ENCODE data around the gene AIF1L.
A peak's percentile ranks its signal among the peaks of the same experiment; 100 is the strongest.

The AIF1L gene

DNA sequence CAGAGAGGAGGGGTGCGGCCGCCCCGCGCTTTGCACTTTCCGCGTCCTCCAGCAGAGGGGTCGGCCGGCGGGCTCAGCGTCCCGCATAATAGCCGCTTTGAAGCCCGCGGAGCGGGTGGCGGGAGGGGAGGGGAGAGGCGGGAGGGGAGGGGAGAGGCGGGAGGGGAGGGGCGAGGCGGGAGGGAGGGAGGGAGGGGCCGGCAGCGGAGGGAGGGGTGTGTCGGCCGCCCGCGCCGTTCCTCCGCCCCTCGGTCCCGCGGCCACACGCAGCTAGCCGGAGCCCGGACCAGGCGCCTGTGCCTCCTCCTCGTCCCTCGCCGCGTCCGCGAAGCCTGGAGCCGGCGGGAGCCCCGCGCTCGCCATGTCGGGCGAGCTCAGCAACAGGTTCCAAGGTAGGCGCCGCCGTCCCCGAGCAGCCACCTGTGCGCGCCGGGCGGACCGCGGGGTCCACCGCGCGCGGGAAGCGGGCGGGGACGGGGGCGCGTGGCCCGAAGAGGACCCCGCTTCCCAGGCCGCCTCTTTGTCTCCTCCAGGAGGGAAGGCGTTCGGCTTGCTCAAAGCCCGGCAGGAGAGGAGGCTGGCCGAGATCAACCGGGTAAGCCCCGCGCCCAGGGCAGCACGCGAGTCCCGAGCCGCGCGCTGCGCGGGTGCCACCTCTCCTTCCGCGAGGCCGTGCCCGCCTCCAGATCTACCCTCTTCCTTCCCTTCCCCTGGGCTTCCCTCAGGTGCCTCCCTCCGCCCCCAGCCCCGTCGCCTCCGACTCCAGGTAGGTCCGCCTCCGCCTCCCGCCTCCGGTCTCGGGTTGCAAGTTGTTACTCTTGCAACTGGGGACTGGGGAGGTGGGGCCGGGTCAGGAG lies at the start of gene AIF1L:
Gene AIF1L (plus strand): TSS at position 263 of the 857 bp plus-strand sequence. CDS start 99 bp downstream, at position 362.
- peak; percentile 65 for DNase-seq

DNA sequence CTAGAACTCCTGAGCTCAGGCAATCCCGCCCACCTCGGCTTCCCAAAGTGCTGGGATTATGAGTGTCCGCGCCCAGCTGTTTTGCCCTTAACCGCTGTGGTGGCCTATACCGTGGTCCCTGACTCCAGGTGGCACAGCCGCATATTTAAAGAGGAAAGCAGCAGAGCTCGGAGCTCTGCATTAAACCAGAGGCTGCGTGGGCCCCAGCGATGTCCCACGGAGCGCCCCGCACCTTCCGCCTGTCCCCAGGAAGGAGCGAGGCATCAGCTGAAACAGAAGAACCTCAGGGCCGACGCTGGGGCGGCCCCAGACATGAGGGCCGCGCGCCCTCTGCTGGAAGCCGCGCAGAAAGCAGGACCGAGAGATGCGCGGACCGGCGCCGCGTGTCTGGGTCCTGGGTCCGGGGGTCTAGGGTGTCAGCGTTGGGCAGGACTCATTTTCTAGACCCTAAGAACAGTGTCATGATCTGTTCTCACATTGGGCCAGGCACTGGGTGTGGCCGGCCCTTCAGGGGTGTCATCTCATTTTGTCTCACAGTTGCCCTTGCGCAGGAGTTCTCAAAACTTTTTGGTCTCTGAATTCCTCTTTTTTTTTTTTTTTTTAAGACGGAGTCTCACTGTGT lies 49.6 kb upstream of the AIF1L start:
- DNase-seq: peak; percentile 32

DNA sequence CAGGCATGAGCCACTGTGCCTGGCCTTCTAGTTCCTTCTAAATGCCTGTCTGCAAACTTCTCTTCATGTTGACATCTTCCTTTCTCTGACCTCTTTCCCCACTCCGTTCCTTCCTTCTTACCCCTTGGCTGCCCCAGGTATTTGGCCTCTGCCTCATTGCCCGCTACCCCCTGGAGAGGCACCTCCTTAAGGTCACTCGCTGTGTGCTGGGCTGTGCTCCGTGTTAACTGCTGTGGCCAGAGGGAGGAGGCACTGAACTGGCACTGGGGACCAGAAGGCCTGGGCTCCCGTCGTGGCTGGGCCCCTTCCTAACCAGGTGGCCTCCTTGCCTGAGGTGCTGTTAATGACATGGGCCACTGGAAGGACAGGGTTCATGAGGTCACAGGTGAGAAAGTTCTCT lies 48.0 kb upstream of the AIF1L start:
- no peak for DNase-seq

DNA sequence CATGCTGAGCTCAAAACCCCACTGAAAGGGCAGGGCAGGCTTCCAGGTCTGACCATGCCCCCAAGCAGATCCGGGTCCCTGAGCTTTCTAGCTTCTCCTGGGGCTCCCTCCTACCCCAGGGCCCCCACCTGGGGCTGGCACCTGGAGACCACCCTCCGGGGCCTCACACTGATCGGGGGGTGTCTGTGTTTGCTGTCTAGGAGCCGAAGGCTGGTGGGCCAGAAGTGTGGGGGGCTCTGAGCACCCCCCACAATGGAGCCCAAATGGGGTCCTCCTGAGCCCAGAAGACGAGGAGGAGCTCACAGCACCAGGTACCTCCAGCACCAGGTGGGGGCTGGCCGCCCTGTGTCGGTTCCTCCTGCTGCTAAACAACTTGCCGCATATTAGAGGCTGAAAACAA lies 47.5 kb upstream of the AIF1L start:
- no peak for DNase-seq

DNA sequence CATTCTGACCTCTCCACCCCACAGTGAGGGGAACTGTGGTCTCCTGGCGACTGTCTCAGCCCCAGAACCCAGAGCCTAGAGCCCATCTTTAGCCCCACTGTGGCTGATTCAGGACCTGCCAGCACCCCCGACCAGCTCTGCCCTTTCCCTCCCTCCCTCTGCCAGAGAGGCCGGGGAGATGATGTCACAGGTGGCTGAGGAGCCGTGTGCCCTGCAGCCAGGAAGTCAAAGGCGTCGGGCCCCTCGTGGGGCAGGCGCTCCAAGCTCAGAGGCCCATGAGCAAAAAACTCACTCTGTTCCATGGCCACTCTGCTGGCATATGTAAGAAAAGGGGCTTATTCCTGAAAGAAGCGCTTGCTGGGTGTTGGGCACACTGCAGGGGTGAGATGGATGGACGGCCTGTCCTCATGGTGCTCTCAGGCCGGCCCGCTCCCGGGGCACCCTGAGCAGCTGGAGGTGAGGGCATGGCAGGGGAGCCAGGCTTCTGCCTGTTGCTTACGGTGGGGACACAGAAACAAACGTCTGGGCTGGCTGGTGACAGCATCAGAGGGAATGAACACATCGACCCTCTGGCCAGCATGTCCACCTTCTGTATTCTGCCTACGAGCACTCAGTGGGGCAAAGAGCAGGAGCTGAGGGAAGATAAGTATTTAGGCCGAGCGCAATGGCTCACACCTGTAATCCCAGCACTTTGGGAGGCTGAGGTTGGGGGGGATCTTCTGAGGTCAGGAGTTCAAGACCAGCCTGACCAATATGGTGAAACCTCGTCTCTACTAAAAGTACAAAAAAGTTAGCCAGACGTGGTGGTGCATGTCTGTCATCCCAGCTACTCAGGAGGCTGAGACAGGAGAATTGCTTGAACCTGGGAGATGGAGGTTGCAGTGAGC lies 46.3 kb upstream of the AIF1L start:
- DNase-seq: no peak

DNA sequence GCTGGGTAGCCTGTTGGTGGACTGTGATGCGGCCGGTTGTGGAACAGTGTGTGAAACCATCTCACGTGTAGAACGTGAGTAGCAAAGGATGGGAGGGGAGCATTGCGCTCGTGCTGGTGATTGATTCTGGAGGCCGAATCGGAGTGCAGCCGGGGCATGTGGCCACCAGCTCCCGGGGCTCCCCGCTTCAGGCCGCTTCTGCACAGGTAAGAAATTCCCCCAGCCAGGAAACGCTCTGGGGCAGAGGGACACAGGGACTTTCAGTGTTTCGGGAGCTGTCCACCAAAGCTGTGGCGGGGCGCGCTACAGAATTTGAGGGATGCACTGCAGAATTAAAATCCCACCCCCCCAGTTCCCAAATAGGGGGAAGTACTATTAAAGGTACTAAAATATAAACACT lies 45.5 kb upstream of the AIF1L start:
- no peak for DNase-seq

DNA sequence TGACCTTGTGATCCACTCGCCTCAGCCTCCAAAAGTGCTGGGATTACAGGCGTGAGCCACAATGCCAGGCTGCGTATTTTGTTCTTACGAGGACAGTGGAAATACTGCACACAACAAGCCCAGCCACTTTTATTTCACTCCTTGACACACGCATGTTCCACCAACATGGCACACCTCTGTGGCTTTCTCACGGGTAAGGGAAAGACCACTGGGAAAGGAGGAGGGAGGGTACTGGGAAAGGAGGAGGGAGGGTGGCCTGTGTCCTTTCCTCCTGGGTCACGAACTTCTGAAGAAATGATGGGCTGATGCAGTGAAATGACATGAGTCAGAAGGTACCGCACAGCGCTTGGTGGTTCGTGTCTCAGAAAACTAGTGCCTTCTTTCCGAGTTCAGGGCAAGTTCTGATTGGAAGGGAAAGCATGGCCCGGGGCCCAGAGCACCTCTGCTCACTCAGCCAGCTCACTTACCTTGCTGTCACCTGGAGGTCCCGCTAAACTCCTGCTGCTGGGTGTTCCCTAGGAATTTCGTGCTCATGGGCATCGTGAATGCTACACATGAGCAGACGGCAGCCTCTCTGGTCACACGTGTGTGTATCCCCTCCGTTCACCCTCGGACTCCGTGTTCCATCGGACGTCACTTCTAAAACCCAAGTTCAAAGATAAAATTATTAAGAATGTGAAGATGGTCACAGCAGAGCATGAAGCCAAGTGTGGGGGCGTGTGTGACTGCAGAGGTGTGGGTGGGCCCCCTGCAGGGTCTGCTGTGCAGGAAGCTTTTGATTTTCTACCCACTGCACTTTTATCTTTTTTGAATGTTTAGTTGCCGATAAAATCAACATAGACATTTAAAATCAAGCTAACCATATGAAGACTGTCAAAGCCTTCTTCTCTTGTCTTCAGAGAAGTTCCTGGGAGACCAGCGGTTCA lies 44.5 kb upstream of the AIF1L start:
- DNase-seq: no peak

DNA sequence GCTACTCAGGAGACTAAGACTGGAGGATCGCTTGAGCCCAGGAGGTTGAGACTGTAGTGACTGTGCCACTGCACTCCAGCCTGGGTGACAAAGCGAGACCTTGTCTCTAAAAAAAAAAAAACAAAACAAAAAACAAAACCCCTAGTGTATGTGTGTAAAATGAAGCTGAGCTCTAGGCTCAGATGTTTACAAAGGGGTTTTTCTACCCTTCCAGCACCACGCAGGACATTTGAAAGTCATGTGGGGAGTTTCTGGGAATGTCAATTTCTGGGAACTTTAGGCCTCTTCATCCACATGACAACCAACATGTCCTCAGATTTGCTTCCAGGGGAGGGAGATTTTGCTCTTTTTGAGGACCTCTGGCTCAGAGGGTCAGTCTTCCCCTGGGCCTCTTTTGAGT lies 42.4 kb upstream of the AIF1L start:
- DNase-seq: no peak

DNA sequence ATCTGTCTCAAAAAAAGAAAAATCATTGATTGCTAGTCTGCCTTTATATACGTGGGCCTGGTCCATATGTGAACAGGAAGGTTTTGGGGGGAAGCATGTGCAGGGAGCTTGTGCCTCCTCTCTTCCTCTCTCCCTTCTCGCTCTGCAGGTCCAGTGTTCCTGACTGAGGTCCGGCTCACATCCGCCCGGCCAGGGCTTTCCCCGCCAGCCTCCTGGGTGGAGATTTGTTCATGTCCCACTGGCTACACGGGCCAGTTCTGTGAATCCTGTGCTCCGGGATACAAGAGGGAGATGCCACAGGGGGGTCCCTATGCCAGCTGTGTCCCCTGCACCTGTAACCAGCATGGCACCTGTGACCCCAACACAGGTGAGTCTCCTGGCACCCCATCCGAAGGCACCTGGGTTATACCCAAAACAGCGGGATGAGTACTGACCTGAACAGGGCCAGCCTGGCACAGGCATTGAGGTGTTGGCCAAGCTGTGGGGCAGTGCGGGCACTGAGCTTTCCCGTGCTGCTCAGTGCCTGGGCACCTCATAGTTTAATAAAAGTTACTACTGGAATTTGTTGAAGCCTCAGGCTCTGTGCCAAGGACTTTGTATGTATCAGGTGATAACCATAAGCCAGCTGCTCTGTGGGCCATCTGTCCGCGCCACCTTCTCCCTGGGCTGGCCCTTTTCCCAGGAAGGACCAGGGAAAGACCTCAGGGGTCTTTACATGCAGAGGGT lies 39.4 kb upstream of the AIF1L start:
- DNase-seq: no peak

DNA sequence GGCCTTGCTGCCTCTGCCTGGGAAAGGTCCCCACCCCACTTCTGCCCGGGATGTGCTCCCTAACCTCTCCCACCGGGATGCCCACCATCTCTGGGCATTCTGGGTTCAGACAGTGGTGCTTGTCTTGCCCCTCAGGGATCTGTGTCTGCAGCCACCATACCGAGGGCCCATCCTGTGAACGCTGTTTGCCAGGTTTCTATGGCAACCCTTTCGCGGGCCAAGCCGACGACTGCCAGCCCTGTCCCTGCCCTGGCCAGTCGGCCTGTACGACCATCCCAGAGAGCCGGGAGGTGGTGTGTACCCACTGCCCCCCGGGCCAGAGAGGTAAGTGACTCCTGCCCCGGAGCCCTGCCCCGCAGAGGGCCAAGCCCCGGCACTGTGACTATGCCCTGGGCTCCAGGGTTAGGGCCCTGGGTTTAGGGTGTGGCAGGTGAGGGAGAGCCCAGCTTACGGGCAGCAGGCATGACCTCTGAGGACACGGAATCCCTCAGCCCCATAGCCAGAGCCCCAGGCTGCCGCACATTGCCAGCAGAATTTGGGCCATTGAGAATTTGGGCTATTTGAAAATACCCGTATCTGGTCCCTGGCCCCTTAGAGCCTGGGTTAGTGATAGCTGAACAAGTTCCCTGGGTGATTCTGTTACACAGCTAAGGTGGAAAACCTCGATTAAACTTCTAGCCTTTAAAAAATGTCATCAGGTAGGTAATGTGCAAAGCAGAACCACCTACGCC lies 35.3 kb upstream of the AIF1L start:
- no peak for DNase-seq

DNA sequence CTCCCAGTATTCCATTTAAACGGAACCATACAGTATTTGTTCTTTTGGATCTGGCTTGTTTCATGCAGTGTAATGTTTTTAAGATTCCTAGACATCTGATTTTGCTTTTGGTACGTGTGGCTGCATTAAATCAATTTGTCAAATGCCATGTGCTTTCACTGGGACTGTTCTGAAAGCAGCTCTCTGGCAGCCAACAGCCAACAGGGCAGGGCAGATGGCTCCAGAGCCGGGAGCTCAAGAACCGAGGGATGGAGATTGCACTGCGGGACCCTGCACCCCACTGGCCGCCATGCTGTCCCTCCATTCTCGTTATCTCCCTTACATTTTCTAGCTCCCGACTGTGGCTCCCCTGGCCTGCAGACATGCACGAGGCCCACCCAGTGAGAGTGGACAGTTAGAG lies 33.4 kb upstream of the AIF1L start:
- no peak for DNase-seq

DNA sequence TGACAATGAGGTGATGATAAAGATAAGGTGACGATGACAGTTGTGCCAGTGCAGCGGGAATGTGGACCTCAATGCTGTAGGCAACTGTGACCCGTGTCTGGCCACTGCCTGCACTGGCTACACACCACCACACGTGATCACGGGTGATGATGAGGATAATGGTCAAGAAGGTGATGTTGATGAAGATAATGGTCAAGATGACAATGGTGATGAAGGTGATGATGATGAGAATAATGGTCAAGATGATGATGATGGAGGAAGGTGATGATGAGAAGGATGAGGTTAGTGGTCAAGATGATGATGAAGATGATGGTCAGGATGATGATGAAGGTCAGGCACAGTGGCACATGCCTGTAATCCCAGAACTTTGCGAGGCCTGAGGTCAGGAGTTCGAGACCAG lies 30.7 kb upstream of the AIF1L start:
- DNase-seq: no peak

DNA sequence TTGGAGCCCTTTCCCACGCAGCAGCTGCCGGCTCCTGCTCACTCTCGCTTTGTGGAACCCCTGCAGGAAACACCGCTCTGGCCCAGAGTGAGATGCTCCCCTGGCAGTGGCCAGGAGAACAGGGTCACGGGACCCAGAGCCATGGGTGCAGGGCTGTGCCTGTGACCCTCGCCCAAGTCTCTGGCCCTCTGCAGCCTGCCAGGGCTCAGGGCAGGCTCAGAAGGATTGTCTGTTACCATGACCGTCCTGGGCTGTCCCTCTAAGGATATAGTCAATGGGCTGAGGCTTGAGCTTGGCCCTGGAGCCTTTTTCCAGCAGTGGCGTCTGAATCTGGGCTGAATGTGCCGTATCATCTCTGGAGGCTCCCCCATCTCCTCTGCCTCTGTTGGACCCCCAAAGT lies 28.7 kb upstream of the AIF1L start:
- DNase-seq: no peak

DNA sequence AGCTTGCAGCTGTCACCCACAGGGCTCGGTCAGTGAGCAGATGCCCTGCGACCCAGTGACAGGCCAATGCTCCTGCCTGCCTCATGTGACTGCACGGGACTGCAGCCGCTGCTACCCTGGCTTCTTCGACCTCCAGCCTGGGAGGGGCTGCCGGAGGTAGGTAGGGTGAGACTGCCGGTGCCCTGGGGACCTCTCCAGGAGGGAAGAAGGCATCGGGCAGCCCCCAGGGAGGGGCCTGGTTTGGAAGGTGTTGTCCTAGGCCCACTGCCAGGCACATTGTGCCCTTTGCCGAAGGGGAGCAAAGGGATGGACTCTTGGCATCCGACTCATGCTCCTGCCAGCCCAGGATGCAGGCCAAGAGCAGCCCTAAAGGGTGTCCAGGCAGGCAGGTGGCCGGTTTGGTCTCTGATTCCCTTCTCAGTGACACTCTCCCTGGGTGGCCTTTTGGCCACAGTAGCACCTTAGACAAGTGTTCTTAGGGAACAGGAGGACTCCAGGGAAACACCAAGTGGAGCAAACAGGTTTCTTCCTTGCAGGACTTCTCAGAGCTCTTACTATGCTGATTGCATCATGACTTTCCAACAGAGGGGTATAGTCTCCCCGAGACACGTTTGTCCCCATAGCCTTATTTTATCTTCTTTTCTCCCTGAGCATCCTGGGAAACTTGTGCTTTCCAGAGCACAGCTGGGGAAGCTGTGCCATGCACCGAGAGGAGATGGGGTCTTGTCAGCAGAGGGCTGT lies 28.1 kb upstream of the AIF1L start:
- DNase-seq: no peak

DNA sequence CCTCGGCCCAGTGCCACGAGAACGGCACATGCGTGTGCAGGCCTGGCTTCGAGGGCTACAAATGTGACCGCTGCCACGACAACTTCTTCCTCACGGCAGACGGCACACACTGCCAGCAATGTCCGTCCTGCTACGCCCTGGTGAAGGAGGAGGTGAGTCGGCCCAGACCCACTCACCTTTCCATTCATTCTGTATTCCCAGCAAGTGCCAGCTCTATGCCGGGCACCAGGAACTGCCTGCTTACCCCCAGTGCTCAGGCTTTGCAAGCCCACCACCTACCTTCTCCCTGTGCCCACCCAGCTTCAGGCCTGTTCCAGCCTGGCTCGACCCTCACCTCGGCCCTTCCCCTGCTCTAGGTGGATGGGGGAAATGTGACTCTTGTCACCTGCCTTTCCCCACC lies 26.6 kb upstream of the AIF1L start:
- DNase-seq: no peak

DNA sequence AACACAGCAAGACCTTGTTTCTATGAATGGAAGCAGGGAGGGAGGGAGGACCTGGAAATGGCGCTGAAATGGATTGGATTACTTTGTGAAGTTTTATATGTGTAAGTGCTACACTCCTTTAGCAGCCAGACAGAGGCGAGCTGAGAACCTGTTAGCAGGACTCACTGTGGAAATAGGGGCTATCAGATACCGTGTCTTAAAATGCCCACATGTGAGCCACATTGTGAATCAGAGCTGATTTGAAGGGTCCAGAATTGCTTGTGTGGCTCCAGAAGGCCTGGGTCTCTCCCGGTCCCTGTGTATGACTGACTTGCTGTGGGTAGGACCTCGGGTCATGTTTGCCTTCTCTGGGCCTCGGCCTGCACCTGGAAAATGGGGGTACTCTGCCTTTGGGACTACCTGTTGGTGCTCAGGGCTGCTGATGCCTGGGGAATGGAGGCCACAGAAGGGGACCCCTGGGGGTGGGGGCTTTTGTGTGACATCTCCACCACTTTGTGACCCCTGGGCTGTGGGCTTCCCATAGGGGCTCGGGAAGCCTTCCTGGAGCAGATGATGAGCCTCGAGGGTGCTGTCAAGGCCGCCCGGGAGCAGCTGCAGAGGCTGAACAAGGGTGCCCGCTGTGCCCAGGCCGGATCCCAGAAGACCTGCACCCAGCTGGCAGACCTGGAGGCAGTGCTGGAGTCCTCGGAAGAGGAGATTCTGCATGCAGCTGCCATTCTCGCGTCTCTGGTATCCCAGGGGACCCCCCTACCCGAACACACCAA lies 24.0 kb upstream of the AIF1L start:
- no peak for DNase-seq

DNA sequence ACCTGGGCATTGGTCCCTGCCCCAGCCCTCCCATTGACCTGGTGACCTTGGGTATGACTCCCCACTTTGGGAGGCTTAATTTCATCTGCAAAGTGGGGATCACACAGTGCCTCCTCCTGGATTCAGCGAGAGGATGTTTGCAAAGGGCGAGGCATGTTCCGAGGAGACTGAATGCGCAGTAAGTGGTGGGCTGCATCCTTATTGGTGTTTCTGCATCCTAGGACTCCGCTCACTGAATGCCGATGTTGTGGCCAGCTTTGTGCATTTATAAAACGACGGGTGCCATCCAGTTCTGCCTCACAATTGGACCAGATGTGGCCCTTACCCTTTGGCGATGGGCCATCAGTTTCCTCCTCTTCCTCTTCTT lies 23.5 kb upstream of the AIF1L start:
- no peak for DNase-seq

DNA sequence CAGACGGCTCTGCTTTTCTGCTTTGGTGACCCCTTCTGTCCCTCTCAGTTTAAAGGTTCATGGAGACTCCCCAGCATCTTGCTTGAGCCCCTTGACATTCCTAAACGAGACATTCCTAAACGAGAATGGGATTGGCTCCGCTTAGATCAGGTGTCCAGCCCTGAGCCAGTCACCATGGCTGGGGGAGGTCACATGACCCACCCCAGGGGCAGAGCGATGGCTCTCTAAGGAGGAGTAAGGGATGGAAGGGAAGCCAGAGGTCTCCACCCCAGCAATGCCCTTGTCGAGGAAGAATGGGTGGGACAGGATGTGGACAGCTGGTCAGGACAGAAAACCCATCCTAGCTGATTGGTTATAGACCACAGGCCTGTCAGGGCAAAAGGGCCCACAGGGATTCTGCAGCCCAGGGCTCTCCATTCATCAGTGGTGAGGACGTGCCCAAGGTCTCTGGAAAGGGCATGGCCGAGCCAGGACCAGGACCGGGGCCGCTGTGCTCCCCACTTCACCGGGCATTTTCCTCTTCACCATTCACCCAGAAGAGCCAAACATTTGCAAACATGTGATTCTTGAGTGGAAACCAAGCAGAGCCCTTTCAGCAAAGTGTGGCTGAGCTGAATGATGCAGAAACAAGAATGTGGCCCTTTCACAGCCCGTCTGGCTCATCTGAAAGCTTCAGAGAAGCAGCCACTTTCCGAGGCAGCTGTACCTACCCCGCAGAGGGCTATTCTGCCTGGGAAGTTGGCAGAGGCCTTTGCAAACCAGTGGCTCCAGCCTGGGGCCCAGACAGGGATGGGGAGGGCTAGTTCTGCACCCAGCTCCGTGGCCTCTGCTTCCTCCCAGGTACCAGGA lies 19.8 kb upstream of the AIF1L start:
- DNase-seq: no peak
